ENCODE measurements around the gene IL12RB1.

DNA sequence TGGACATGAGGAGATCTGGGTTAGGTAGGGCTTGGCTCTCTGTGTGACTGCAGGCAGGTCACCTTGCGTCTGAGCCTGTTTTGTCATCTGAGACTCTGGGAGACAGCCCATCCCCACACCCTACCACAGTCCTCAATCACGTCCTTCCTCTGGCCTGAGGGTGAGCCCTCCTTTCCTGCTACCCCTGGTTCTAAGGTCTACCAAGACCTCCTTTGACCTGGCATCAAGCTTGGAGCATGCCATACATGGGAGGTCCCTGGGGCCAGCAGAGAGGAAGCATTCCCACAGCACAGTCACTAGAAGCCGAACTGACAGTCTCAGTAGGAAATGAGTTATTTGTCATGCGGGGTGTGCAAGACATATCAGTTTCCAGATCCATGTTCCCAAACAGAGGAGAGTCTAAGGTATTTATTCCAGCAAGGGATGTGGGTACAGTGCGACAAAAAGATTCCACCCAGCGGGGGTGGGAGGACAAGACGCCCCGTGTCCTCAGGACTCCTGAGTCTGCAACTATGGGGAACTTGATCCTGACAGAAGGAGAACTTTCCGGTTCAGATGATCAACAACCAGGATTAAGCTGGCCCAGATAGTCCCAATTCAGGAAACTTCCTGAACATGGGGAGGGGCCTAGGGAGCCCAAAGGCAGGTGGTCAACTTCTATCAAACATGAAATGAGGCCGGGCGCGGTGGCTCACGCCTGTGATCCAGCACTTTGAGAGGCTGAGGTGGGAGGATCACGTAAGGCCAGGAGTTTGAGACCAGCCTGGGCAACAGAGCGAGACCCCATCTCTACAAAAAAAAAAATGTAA lies 69.3 kb downstream of the IL12RB1 start:
- TF ChIP-seq, protein P1, sequence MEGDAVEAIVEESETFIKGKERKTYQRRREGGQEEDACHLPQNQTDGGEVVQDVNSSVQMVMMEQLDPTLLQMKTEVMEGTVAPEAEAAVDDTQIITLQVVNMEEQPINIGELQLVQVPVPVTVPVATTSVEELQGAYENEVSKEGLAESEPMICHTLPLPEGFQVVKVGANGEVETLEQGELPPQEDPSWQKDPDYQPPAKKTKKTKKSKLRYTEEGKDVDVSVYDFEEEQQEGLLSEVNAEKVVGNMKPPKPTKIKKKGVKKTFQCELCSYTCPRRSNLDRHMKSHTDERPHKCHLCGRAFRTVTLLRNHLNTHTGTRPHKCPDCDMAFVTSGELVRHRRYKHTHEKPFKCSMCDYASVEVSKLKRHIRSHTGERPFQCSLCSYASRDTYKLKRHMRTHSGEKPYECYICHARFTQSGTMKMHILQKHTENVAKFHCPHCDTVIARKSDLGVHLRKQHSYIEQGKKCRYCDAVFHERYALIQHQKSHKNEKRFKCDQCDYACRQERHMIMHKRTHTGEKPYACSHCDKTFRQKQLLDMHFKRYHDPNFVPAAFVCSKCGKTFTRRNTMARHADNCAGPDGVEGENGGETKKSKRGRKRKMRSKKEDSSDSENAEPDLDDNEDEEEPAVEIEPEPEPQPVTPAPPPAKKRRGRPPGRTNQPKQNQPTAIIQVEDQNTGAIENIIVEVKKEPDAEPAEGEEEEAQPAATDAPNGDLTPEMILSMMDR (IDR thresholded peaks at IDR 0.05; ENCODE audit: borderline replicate concordance, extremely low read depth, low read length, poor library complexity, severe bottlenecking): no peak
- TF ChIP-seq EZH2 (IDR thresholded peaks at IDR 0.05; ENCODE audit: borderline replicate concordance, low read depth, low read length, severe bottlenecking): no peak
